Islet precursor cell (in vitro differentiated cells): ENCODE results near the gene TMEM208.
A peak's percentile ranks its signal among the peaks of the same experiment; 100 is the strongest.

Source experiments
- DNase-seq: peaks from one replicate; pipeline ENCODE4 v3.0.0-alpha.2; 2018

The TMEM208 gene

GRCh38 chr16:67191995-67192681 lies 34.8 kb upstream of the TMEM208 start, which contains the start of gene E2F4:
TSS of gene E2F4 (plus strand) at chr16:67192155. CDS start at chr16:67192228, 73 bp downstream.
- peak; percentile 94 for DNase-seq

- no peak for DNase-seq
These were observed 34.1 kb upstream of the TMEM208 start for GRCh38 chr16:67192781-67193361.

- DNase-seq = no peak
These were observed 33.4 kb upstream of the TMEM208 start for GRCh38 chr16:67193536-67193935.

- DNase-seq = no peak
These were observed 32.7 kb upstream of the TMEM208 start for GRCh38 chr16:67194260-67194659.

- DNase-seq = no peak
These were observed 31.3 kb upstream of the TMEM208 start for GRCh38 chr16:67195676-67196075.

GRCh38 chr16:67196881-67197280 lies 30.0 kb upstream of the TMEM208 start:
- no peak for DNase-seq

GRCh38 chr16:67197704-67198103 lies 29.2 kb upstream of the TMEM208 start:
- DNase-seq = no peak

- peak; percentile 72 for DNase-seq
These were observed 28.6 kb upstream of the TMEM208 start for GRCh38 chr16:67198238-67198734.

- peak; percentile 95 for DNase-seq
These were observed 27.7 kb upstream of the TMEM208 start, which contains the start of gene ELMO3 for GRCh38 chr16:67199011-67199807. TSS of gene ELMO3 (plus strand) at chr16:67199131. CDS start at chr16:67199327, 196 bp downstream.

- no peak for DNase-seq
These were observed 27.1 kb upstream of the TMEM208 start for GRCh38 chr16:67199808-67200198.

- no peak for DNase-seq
These were observed 26.4 kb upstream of the TMEM208 start for GRCh38 chr16:67200491-67200890.

- no peak for DNase-seq
These were observed 25.3 kb upstream of the TMEM208 start for GRCh38 chr16:67201411-67202345.

GRCh38 chr16:67202426-67202825 lies 24.5 kb upstream of the TMEM208 start:
- no peak for DNase-seq

GRCh38 chr16:67202956-67203493 lies 23.9 kb upstream of the TMEM208 start:
- DNase-seq = no peak

- no peak for DNase-seq
These were observed 22.9 kb upstream of the TMEM208 start for GRCh38 chr16:67204076-67204475.

- no peak for DNase-seq
These were observed 20.6 kb upstream of the TMEM208 start for GRCh38 chr16:67206129-67206837.

- peak; percentile 82 for DNase-seq
These were observed 20.1 kb upstream of the TMEM208 start for GRCh38 chr16:67206838-67207248.

GRCh38 chr16:67207249-67208091 lies 19.5 kb upstream of the TMEM208 start:
- DNase-seq = peak; percentile 92

- DNase-seq = no peak
These were observed 18.6 kb upstream of the TMEM208 start for GRCh38 chr16:67208154-67208896.

- DNase-seq = no peak
These were observed 17.4 kb upstream of the TMEM208 start for GRCh38 chr16:67209565-67209964.
